IMR-90 (cell line): ENCODE measurements around the gene ALAD. TPM values are rescaled to one million over a fixed set of nuclear protein-coding genes. Genes with fewer than 3 reads are reported as not detected.

ENCODE experiments used
- ATAC-seq: fragments of 200-7000 bp; cut with Tn5 transposase; 2 replicates; pipeline ENCODE4 v1.9.1; 2020; ENCODE audit warnings: low read depth, mild to moderate bottlenecking, moderate library complexity
- BruUV-seq: library from RNA; stranded (reverse); fragments of 400-500 nt; replicated peaks from 2 replicates; lab custom pipeline; 2021; lab: Mats Ljungman, UMichigan
- CTCF ChIA-PET: fragments of 300-600 bp; formaldehyde crosslinking; extraction: SDS; loops from one replicate; lab custom pipeline; 2021; ENCODE audit warnings: antibody characterized with exemption; lab: Yijun Ruan, JAX
- POLR2A ChIA-PET: fragments of 300-600 bp; sonication (Branson Sonifier 250); formaldehyde crosslinking; loops from one replicate; lab custom pipeline; 2022; ENCODE audit warnings: antibody characterized with exemption; ENCODE audit not compliant: unreplicated experiment; lab: Charles Lee
- DNase-seq: peaks from one replicate; pipeline ENCODE4 v3.0.0; 2013
- H2AFZ ChIP-seq: replicated peaks from 2 replicates; pipeline ENCODE3; 2013; ENCODE audit warnings: low read length, mild to moderate bottlenecking; ENCODE audit not compliant: poor library complexity
- H2AK5ac ChIP-seq: 2 replicates; pipeline ENCODE4 v1.6.1; 2013; ENCODE audit warnings: low read depth, low read length, inconsistent platforms
- H2AK9ac ChIP-seq: replicated peaks from 2 replicates; pipeline ENCODE3; 2013; ENCODE audit warnings: mild to moderate bottlenecking, low read depth, low read length, moderate library complexity; ENCODE audit not compliant: poor library complexity
- H2BK120ac ChIP-seq: 2 replicates; pipeline ENCODE4 v1.6.1; 2013; ENCODE audit warnings: low read depth, low read length, inconsistent platforms
- H2BK15ac ChIP-seq: 3 replicates; pipeline ENCODE4 v1.6.1; 2013; ENCODE audit warnings: low read depth, low read length, inconsistent platforms
- H2BK20ac ChIP-seq: 2 replicates; pipeline ENCODE4 v1.6.1; 2013; ENCODE audit warnings: low read depth, mild to moderate bottlenecking, inconsistent platforms, low read length, moderate library complexity
- H2BK5ac ChIP-seq: 2 replicates; pipeline ENCODE4 v1.6.1; 2013; ENCODE audit warnings: mild to moderate bottlenecking, low read depth, low read length, inconsistent platforms; ENCODE audit not compliant: poor library complexity, severe bottlenecking
- H3K14ac ChIP-seq: replicated peaks from 2 replicates; pipeline ENCODE4 v1.6.1; 2013; ENCODE audit warnings: low read depth, low read length, inconsistent platforms
- H3K18ac ChIP-seq: 2 replicates; pipeline ENCODE4 v1.6.1; 2013; ENCODE audit warnings: low read depth, low read length, control low read depth
- H3K23ac ChIP-seq: 2 replicates; pipeline ENCODE4 v1.6.1; 2013; ENCODE audit warnings: low read depth, low read length, inconsistent platforms
- H3K27ac ChIP-seq: 2 replicates; pipeline ENCODE4 v1.5.1; 2013; ENCODE audit warnings: mild to moderate bottlenecking, control low read depth, low read length; ENCODE audit not compliant: insufficient read depth
- H3K27me3 ChIP-seq: 2 replicates; pipeline ENCODE4 v1.6.1; 2013; ENCODE audit warnings: low read length; ENCODE audit not compliant: control insufficient read depth, insufficient read depth
- H3K36me3 ChIP-seq: 2 replicates; pipeline ENCODE4 v1.6.1; 2013; ENCODE audit warnings: low read length, mixed read lengths; ENCODE audit not compliant: control insufficient read depth, insufficient read depth
- H3K4ac ChIP-seq: 2 replicates; pipeline ENCODE4 v1.6.1; 2013; ENCODE audit warnings: low read depth, low read length, inconsistent platforms
- H3K4me1 ChIP-seq: 2 replicates; pipeline ENCODE4 v1.6.1; 2013; ENCODE audit warnings: low read length, mixed read lengths; ENCODE audit not compliant: control insufficient read depth, insufficient read depth
- H3K4me2 ChIP-seq: 2 replicates; pipeline ENCODE4 v1.6.1; 2013; ENCODE audit warnings: low read depth, mild to moderate bottlenecking, control low read depth, low read length, moderate library complexity
- H3K4me3 ChIP-seq: 2 replicates; pipeline ENCODE4 v1.5.1; 2013; ENCODE audit warnings: low read depth, mild to moderate bottlenecking, control low read depth, low read length, moderate library complexity; ENCODE audit not compliant: insufficient read depth
- H3K56ac ChIP-seq: 2 replicates; pipeline ENCODE4 v1.6.1; 2013; ENCODE audit warnings: low read length, inconsistent platforms; ENCODE audit not compliant: insufficient read depth; ENCODE audit errors: extremely low read depth
- H3K79me1 ChIP-seq, 2 experiments: 2 replicates each; pipeline ENCODE4 v1.6.1; 2013; ENCODE audit warnings: low read length in 2 of 2, inconsistent platforms in 1 of 2, low read depth in 1 of 2
- H3K9ac ChIP-seq: 2 replicates; pipeline ENCODE4 v1.6.1; 2013; ENCODE audit warnings: low read depth, low read length, control low read depth
- H3K9me1 ChIP-seq: 2 replicates; pipeline ENCODE4 v1.6.1; 2013; ENCODE audit warnings: low read length, inconsistent platforms; ENCODE audit not compliant: insufficient read depth
- H3K9me3 ChIP-seq: 2 replicates; pipeline ENCODE4 v1.6.1; 2013; ENCODE audit warnings: low read length; ENCODE audit not compliant: control insufficient read depth, insufficient read depth
- H4K20me1 ChIP-seq: 2 replicates; pipeline ENCODE4 v1.6.1; 2013; ENCODE audit warnings: low read length, inconsistent platforms; ENCODE audit not compliant: insufficient read depth
- H4K5ac ChIP-seq: 2 replicates; pipeline ENCODE4 v1.6.1; 2013; ENCODE audit warnings: mild to moderate bottlenecking, low read depth, low read length, control low read depth
- H4K8ac ChIP-seq, 2 experiments: 2 replicates each; pipeline ENCODE4 v1.6.1; 2013; ENCODE audit warnings: low read depth in 2 of 2, low read length in 2 of 2, control low read depth in 1 of 2, inconsistent platforms in 1 of 2
- H4K91ac ChIP-seq: 2 replicates; pipeline ENCODE4 v1.6.1; 2013; ENCODE audit warnings: low read depth, low read length, inconsistent platforms; ENCODE audit not compliant: insufficient read depth
- BHLHE40 ChIP-seq: fragments of 150-350 bp; IDR thresholded peaks from 2 replicates; pipeline ENCODE4 v1.6.1; 2016; ENCODE audit warnings: mild to moderate bottlenecking, low read depth, low read length
- CEBPB ChIP-seq: IDR thresholded peaks from 2 replicates; pipeline ENCODE4 v1.6.1; 2012; ENCODE audit warnings: low read depth, low read length, improper control_type of control experiment
- CHD1 ChIP-seq: IDR thresholded peaks from 2 replicates; pipeline ENCODE4 v1.6.1; 2012; ENCODE audit warnings: low read depth, low read length, improper control_type of control experiment
- FOS ChIP-seq: fragments of 150-350 bp; IDR thresholded peaks from 2 replicates; pipeline ENCODE4 v1.6.1; 2016; ENCODE audit warnings: low read depth, low read length
- MAFK ChIP-seq: IDR thresholded peaks from 2 replicates; pipeline ENCODE4 v1.6.1; 2012; ENCODE audit warnings: low read depth, low read length, improper control_type of control experiment
- MAZ ChIP-seq: IDR thresholded peaks from 2 replicates; pipeline ENCODE4 v1.6.1; 2012; ENCODE audit warnings: low read depth, mild to moderate bottlenecking, low read length, improper control_type of control experiment, moderate library complexity, borderline replicate concordance
- MXI1 ChIP-seq: IDR thresholded peaks from 2 replicates; pipeline ENCODE4 v1.6.1; 2012; ENCODE audit warnings: low read depth, mild to moderate bottlenecking, low read length, moderate library complexity, borderline replicate concordance
- NFE2L2 ChIP-seq: fragments of 150-350 bp; IDR thresholded peaks from 2 replicates; pipeline ENCODE4 v1.6.1; 2016; ENCODE audit warnings: low read depth, mild to moderate bottlenecking, low read length
- POLR2A ChIP-seq: IDR thresholded peaks from 2 replicates; pipeline ENCODE4 v1.6.1; 2012; ENCODE audit warnings: mild to moderate bottlenecking, low read depth, low read length
- RAD21 ChIP-seq: IDR thresholded peaks from 2 replicates; pipeline ENCODE4 v1.6.1; 2012; ENCODE audit warnings: low read length, improper control_type of control experiment
- RCOR1 ChIP-seq: IDR thresholded peaks from 2 replicates; pipeline ENCODE4 v1.6.1; 2012; ENCODE audit warnings: mild to moderate bottlenecking, low read length, improper control_type of control experiment; ENCODE audit not compliant: insufficient replicate concordance
- RFX5 ChIP-seq: IDR thresholded peaks from 2 replicates; pipeline ENCODE4 v1.8.0; 2012; ENCODE audit warnings: low read depth, mild to moderate bottlenecking, low read length, moderate library complexity
- SMC3 ChIP-seq: fragments of 150-350 bp; IDR thresholded peaks from 2 replicates; pipeline ENCODE4 v1.6.1; 2016; ENCODE audit warnings: low read depth, mild to moderate bottlenecking, antibody characterized with exemption, low read length, moderate library complexity
- WGBS, 2 experiments: methylation state at CpG; one replicate each; pipeline versions ENCODE4 v1.1.5 to v1.1.7; 2013; ENCODE audit warnings: missing lambda C conversion rate in 2 of 2; ENCODE audit not compliant: insufficient read length in 1 of 2; ENCODE audit errors: extremely low coverage in 2 of 2; 5-methylcytosine and 5-hydroxymethylcytosine counted together
- dilution Hi-C: fragments of 300-500 bp; cut with HindIII; formaldehyde crosslinking; loops from one replicate; pipeline ENCODE4 v1.14.3; 2018; ENCODE audit warnings: low sequenced_read_pairs; ENCODE audit not compliant: unreplicated experiment
- in situ Hi-C: fragments of 300-500 bp; cut with MboI; formaldehyde crosslinking; loops from 3 replicates; pipeline ENCODE4 v1.14.3; 2019; ENCODE audit warnings: low sequenced_read_pairs, inconsistent platforms, mixed read lengths
- intact Hi-C: fragments of 100-400 bp; cut with micrococcal nuclease; formaldehyde crosslinking; loops from 2 replicates; pipeline ENCODE4 v1.10.0; 2022
- polyA plus RNA-seq, 3 experiments: library from polyadenylated mRNA; depleted of rRNA; stranded (reverse); fragments of >200 nt; gene quantifications; 2 replicates each; pipeline ENCODE4 v1.2.3, GENCODE V29; 2012; ENCODE audit warnings: low replicate concordance in 1 of 3
- total RNA-seq: library from RNA; depleted of rRNA; stranded (reverse); fragments of >200 nt; gene quantifications from 2 replicates; pipeline ENCODE4 v1.2.3, GENCODE V29; 2012
- TF ChIP-seq, protein P1 (sequence below): conservative IDR thresholded peaks from 2 replicates; pipeline ENCODE4 v1.5.1; 2012; ENCODE audit warnings: mild to moderate bottlenecking, low read depth, low read length, improper control_type of control experiment
- TF ChIP-seq, protein P2 (sequence below): fragments of 150-350 bp; IDR thresholded peaks from 2 replicates; pipeline ENCODE4 v1.6.1; 2016; ENCODE audit warnings: low read depth, mild to moderate bottlenecking, low read length, moderate library complexity, borderline replicate concordance
- TF ChIP-seq, protein P3 (sequence below): fragments of 150-350 bp; IDR thresholded peaks from 2 replicates; pipeline ENCODE4 v1.6.1; 2017; ENCODE audit warnings: mild to moderate bottlenecking, antibody characterized with exemption, low read length, low read depth

ALAD gene
- total and polyA plus RNA-seq, 2 of the 4 experiments (the other 2 are of a cell fraction), result 11.1 to 15.6 TPM

DNA sequence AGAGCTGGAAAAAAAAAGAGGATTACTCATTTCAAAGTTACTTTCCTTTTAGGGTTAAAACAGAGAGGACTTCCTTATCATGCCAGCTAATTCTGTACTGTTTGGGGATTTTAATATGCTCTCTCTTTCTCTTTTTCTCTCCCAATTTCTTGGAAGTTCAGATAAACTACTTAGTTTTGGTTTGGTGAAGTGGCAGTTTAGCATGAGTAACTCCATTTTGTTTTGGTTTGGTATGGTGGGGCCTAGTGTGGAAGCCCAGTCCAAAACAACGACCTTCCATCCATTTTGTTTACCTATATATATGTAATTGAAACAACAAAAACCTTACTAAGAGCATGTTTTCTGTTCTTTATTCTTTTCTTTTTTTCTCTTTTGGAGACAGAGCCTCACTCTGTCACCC, 55.4 kb downstream of the ALAD start:
- dilution Hi-C loops, result no loop called here
- ChIA-PET POLR2A (no interaction called here), CTCF (no interaction called here)
- no peaks in the 10 kb centered on the region for H3K9me3 ChIP-seq
- H4K20me1 ChIP-seq, result no peaks in the 10 kb centered on the region
- H3K18ac ChIP-seq, result no peak overlapping the region
- no peak overlapping the region for H3K27ac ChIP-seq
- intact Hi-C loops, result no loop called here
- no peak overlapping the region for H4K91ac ChIP-seq
- WGBS, 2 experiments, result no CpG with 5 or more reads among the region's 1 CpG
- H3K23ac ChIP-seq, result no peak overlapping the region
- in situ Hi-C loops, result no loop called here
- H2BK5ac ChIP-seq, result no peak overlapping the region
- H3K27me3 ChIP-seq, result peaks cover 35% of the 10 kb centered on the region
- H2BK15ac ChIP-seq, result no peak overlapping the region
- H3K4ac ChIP-seq, result no peak overlapping the region
- no peak overlapping the region for H3K4me3 ChIP-seq
- no peak overlapping the region for H4K8ac ChIP-seq
- H2BK20ac ChIP-seq, result no peak overlapping the region
- H3K36me3 ChIP-seq, result no peaks in the 10 kb centered on the region
- ATAC-seq (no peak), DNase-seq (no peak)
- no peak overlapping the region for H3K4me2 ChIP-seq
- no peak for TF ChIP-seq RCOR1
- no peak for TF ChIP-seq RFX5
- TF ChIP-seq SMC3, result no peak
- no peak for TF ChIP-seq MAFK
- TF ChIP-seq NFE2L2, result no peak
- no peak for TF ChIP-seq MXI1
- TF ChIP-seq BHLHE40, result no peak
- no peak for TF ChIP-seq RAD21
- TF ChIP-seq, protein P1, sequence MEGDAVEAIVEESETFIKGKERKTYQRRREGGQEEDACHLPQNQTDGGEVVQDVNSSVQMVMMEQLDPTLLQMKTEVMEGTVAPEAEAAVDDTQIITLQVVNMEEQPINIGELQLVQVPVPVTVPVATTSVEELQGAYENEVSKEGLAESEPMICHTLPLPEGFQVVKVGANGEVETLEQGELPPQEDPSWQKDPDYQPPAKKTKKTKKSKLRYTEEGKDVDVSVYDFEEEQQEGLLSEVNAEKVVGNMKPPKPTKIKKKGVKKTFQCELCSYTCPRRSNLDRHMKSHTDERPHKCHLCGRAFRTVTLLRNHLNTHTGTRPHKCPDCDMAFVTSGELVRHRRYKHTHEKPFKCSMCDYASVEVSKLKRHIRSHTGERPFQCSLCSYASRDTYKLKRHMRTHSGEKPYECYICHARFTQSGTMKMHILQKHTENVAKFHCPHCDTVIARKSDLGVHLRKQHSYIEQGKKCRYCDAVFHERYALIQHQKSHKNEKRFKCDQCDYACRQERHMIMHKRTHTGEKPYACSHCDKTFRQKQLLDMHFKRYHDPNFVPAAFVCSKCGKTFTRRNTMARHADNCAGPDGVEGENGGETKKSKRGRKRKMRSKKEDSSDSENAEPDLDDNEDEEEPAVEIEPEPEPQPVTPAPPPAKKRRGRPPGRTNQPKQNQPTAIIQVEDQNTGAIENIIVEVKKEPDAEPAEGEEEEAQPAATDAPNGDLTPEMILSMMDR, result no peak
- TF ChIP-seq POLR2A, result no peak
- TF ChIP-seq, protein P2, sequence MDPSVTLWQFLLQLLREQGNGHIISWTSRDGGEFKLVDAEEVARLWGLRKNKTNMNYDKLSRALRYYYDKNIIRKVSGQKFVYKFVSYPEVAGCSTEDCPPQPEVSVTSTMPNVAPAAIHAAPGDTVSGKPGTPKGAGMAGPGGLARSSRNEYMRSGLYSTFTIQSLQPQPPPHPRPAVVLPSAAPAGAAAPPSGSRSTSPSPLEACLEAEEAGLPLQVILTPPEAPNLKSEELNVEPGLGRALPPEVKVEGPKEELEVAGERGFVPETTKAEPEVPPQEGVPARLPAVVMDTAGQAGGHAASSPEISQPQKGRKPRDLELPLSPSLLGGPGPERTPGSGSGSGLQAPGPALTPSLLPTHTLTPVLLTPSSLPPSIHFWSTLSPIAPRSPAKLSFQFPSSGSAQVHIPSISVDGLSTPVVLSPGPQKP, result no peak
- TF ChIP-seq FOS, result no peak
- TF ChIP-seq CHD1, result no peak
- TF ChIP-seq, protein P3, sequence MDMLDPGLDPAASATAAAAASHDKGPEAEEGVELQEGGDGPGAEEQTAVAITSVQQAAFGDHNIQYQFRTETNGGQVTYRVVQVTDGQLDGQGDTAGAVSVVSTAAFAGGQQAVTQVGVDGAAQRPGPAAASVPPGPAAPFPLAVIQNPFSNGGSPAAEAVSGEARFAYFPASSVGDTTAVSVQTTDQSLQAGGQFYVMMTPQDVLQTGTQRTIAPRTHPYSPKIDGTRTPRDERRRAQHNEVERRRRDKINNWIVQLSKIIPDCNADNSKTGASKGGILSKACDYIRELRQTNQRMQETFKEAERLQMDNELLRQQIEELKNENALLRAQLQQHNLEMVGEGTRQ, result no peak
- TF ChIP-seq MAZ, result no peak
- no peak for TF ChIP-seq CEBPB
- no peaks in the 10 kb centered on the region for H3K79me1 ChIP-seq
- H2AK5ac ChIP-seq, result no peak overlapping the region
- no peaks in the 10 kb centered on the region for H3K4me1 ChIP-seq
- H2BK120ac ChIP-seq, result no peak overlapping the region
- no peak overlapping the region for H2AFZ ChIP-seq
- no TSS peak for BruUV-seq
- H3K56ac ChIP-seq, result no peak overlapping the region
- peaks cover 6% of the 10 kb centered on the region; the same call in 1 of the 2 replicates for H3K9me1 ChIP-seq
- H2AK9ac ChIP-seq, result no peak overlapping the region
- H4K5ac ChIP-seq, result no peak overlapping the region
- no peak overlapping the region for H3K9ac ChIP-seq
- H3K14ac ChIP-seq, result no peak overlapping the region
